ENCODE data around the gene ZNF692. TPM values are rescaled to one million over a fixed set of nuclear protein-coding genes. Genes with fewer than 3 reads are reported as not detected.

ZNF692 gene
- total RNA-seq, 1 experiment from 2014 or later, result 48.5 TPM

DNA sequence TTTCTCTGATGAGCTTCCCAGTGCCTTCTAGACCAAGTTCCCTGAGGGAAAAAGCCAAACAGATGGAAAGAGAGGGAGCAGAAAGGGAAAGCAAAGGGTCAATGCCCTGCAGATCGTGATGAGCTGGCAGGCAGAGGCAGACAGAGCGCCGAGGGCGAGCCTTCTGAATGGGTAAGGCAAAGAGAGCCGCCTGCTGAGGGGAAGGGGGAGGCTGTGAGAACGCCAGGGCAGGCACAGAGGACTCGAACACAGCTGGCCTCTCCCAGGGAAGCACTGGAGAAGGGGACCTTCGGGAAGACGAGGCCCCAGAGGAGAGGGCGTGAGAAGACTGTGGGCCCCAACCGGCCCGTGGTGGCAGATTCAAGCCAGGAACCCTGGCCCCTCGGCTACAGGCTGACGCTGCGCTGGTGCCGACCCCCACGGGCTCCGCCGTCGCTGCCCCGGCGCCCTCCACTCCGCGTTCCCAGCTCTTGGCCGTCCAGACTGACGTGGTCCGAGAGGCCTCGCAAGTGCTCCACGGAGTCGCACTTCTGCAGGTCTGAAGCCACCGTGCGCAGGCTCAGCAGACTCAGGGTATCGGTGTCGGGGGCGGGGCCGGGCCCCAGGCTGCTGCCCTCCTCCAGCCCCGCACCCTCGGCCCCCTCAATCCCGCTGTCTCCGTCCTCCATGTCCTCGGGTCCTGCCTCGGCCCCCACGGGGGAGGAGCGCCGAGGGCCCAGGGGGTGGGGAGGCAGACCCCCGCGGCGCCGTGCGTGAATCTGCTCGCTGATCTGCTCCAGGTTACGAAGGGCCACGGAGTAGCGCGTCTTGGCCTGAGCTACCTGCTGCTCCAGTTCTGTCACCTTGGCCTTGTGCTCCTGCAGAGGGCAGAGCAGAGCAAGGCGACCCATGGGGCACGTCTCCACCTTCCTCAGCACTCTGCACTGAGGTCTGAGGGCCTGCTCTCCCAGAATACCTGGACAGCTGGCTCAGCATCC, 47.1 kb downstream of the ZNF692 start:
- Histone ChIP-seq H3K4me3 (ENCODE audit: low read depth, low read length) (no peak overlapping the region), H3K36me3 (ENCODE audit: control insufficient read depth, insufficient read depth, low read length) (peaks cover 1% of the 10 kb centered on the region; the same call in 1 of the 2 replicates), H3K9me3 (no peaks in the 10 kb centered on the region), H3K27me3 (replicated peaks; ENCODE audit: control insufficient read depth, insufficient read depth, low read length) (no peaks in the 10 kb centered on the region), H3K4me1 (no peaks in the 10 kb centered on the region)
- DNase-seq, result no peak
- TF ChIP-seq, protein P1, sequence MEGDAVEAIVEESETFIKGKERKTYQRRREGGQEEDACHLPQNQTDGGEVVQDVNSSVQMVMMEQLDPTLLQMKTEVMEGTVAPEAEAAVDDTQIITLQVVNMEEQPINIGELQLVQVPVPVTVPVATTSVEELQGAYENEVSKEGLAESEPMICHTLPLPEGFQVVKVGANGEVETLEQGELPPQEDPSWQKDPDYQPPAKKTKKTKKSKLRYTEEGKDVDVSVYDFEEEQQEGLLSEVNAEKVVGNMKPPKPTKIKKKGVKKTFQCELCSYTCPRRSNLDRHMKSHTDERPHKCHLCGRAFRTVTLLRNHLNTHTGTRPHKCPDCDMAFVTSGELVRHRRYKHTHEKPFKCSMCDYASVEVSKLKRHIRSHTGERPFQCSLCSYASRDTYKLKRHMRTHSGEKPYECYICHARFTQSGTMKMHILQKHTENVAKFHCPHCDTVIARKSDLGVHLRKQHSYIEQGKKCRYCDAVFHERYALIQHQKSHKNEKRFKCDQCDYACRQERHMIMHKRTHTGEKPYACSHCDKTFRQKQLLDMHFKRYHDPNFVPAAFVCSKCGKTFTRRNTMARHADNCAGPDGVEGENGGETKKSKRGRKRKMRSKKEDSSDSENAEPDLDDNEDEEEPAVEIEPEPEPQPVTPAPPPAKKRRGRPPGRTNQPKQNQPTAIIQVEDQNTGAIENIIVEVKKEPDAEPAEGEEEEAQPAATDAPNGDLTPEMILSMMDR (IDR thresholded peaks at IDR 0.05; ENCODE audit: insufficient read depth in 1 of 2, low read depth in 1 of 2, low read length in 1 of 2, severe bottlenecking in 1 of 2, unreplicated experiment in 1 of 2), result no peak
- BruUV-seq (replicated peaks), result no TSS peak
- ChIA-PET POLR2A (no interaction called here), CTCF (no interaction called here)
- Mint-ChIP-seq H3K36me3 (ENCODE audit: insufficient read depth, unreplicated experiment) (peaks cover 46% of the 10 kb centered on the region), H3K27me3 (ENCODE audit: insufficient read depth, unreplicated experiment) (no peaks in the 10 kb centered on the region), H3K27ac (ENCODE audit: unreplicated experiment) (no peak overlapping the region), H3K9me3 (ENCODE audit: unreplicated experiment) (no peaks in the 10 kb centered on the region), H3K4me1 (ENCODE audit: low read depth, unreplicated experiment) (no peaks in the 10 kb centered on the region), H3K4me3 (ENCODE audit: unreplicated experiment) (no peak overlapping the region)
- intact Hi-C loops (cut with micrococcal nuclease; ENCODE audit: unreplicated experiment), result no loop called here

DNA sequence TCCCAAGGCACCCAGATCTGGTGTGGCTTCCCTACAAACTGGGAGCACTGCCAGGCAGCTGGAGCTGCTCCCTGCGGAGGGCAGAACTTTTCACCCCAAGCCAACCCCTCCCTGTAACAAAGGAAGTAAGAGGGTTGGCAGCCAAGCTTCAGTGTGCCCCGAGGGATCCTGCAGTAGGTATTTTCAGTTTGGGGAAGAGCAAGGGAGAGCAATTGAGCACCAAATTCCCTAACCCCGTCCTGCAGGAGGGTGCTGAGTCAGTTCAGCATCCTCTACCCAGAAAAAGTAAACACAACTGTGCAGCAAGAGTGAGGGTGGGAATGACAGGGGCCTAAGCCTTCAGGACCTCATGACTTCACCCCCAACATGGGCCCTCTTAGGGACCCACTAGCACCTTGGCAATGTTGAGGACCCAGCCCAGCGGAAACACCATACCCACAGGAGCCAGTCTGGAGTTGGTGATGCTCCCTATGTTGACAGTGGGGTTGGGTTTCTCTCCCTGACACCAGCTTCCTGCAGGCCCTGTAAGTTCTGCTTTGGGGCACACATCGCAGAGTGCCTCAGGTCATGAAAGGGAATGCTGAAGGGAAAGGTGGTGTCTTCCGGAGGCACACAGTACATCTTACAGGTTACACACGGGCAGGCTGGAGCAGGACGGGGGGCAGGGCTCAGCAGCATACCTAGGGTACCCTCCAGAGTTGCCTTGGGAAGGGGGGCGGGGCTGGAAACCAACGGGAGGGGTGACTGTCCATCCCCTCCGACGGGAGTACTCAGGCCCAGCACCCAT, 48.0 kb downstream of the ZNF692 start:
- ChIA-PET CTCF (no interaction called here), POLR2A (no interaction called here)
- no peak for DNase-seq
- Mint-ChIP-seq H3K4me1 (ENCODE audit: low read depth, unreplicated experiment) (no peaks in the 10 kb centered on the region), H3K4me3 (ENCODE audit: unreplicated experiment) (no peak overlapping the region), H3K9me3 (ENCODE audit: unreplicated experiment) (no peaks in the 10 kb centered on the region), H3K27ac (ENCODE audit: unreplicated experiment) (no peak overlapping the region), H3K27me3 (ENCODE audit: insufficient read depth, unreplicated experiment) (no peaks in the 10 kb centered on the region), H3K36me3 (ENCODE audit: insufficient read depth, unreplicated experiment) (peaks cover 47% of the 10 kb centered on the region)
- Histone ChIP-seq H3K36me3 (ENCODE audit: control insufficient read depth, insufficient read depth, low read length) (peaks cover 1% of the 10 kb centered on the region; the same call in 1 of the 2 replicates), H3K4me3 (ENCODE audit: low read depth, low read length) (no peak overlapping the region), H3K27me3 (replicated peaks; ENCODE audit: control insufficient read depth, insufficient read depth, low read length) (no peaks in the 10 kb centered on the region), H3K4me1 (no peaks in the 10 kb centered on the region), H3K9me3 (no peaks in the 10 kb centered on the region)
- BruUV-seq (replicated peaks), result no TSS peak
- intact Hi-C loops (cut with micrococcal nuclease; ENCODE audit: unreplicated experiment), result no loop called here
- TF ChIP-seq, protein P1 (IDR thresholded peaks at IDR 0.05; ENCODE audit: insufficient read depth in 1 of 2, low read depth in 1 of 2, low read length in 1 of 2, severe bottlenecking in 1 of 2, unreplicated experiment in 1 of 2), result no peak

DNA sequence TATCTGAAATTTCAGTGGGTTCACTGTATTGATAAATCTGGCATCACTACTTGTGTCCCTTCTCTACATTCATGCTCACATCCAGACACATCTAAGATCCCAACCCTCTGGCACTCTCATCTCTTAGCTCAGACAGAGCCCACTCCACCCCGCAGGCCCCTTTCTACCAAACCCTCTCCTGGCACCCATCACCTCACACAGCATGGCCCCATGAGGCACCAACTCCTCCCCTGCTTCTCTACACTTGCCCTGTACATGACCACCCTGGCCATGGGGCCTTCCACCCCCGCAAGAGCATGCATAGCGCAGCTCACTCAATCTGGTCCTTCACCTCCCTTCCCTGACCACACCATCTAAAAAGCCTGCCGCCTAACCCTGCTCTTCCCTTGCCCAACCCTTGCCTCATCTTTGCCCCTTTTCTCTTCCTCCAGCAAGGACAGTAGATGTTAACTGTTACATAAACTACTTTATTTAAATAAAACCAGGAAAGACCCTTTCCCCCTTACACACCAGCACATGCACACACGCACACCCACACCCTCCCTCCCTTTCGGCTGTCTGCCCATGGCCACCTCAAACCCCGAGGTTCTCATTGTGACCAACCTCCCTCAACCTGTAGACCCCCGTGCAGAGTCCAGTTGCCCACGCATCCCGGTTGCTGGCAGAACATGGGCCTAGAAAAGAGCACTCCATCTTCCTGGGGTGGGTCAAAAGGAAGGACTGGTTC, 48.7 kb downstream of the ZNF692 start:
- H3K27me3 ChIP-seq (replicated peaks; ENCODE audit: control insufficient read depth, insufficient read depth, low read length), result no peaks in the 10 kb centered on the region
- H3K4me3 ChIP-seq (ENCODE audit: low read depth, low read length), result no peak overlapping the region
- peaks cover 42% of the 10 kb centered on the region for H3K36me3 Mint-ChIP-seq (ENCODE audit: insufficient read depth, unreplicated experiment)
- TF ChIP-seq, protein P1 (IDR thresholded peaks at IDR 0.05; ENCODE audit: insufficient read depth in 1 of 2, low read depth in 1 of 2, low read length in 1 of 2, severe bottlenecking in 1 of 2, unreplicated experiment in 1 of 2), result no peak
- H3K9me3 Mint-ChIP-seq (ENCODE audit: unreplicated experiment), result no peaks in the 10 kb centered on the region
- H3K36me3 ChIP-seq (ENCODE audit: control insufficient read depth, insufficient read depth, low read length), result peaks cover 1% of the 10 kb centered on the region; the same call in 1 of the 2 replicates
- ChIA-PET CTCF (no interaction called here), POLR2A (no interaction called here)
- H3K4me1 ChIP-seq, result no peaks in the 10 kb centered on the region
- H3K27ac Mint-ChIP-seq (ENCODE audit: unreplicated experiment), result peak overlapping the region; percentile 10
- no TSS peak for BruUV-seq (replicated peaks)
- no peaks in the 10 kb centered on the region for H3K27me3 Mint-ChIP-seq (ENCODE audit: insufficient read depth, unreplicated experiment)
- peaks cover 5% of the 10 kb centered on the region for H3K4me1 Mint-ChIP-seq (ENCODE audit: low read depth, unreplicated experiment)
- DNase-seq, result no peak
- no peaks in the 10 kb centered on the region for H3K9me3 ChIP-seq
- intact Hi-C loops (cut with micrococcal nuclease; ENCODE audit: unreplicated experiment), result no loop called here
- no peak overlapping the region for H3K4me3 Mint-ChIP-seq (ENCODE audit: unreplicated experiment)
